T-helper 1 cell (primary cell): ENCODE data around the gene MYO10.
"Not testable (repeated sequence)": the region's sequence is repeated elsewhere in the genome, so short reads cannot be mapped to it uniquely, and the experiment has no call there.

Experiments
- DNase-seq, 5 donors: peaks; one replicate each; pipeline ENCODE4 v3.0.0-alpha.2; 2012 to 2020

The MYO10 gene

GRCh38 chr5:16665601-16666000, 270.5 kb downstream of the MYO10 start:
- no peak for DNase-seq

DNA sequence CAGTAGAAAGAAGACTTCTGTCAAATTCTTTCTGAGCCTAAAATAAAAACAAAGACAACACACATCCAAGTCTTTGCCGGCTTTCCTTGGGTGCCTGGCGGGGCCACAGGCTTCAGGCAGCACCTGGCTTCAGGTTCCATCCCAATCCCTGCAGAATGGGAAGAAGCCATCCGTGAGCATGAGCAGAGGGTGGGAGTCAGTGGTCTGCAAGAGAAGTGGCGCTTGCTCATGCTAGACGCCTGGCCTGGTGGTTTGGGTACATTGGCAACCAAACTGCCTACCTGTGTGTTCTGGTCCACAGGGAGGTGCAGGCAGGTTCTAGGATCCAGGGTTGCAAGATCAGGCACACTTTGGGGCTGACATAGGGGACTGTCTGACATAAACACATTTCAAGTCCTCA, 271.7 kb downstream of the MYO10 start:
- DNase-seq, result no peak

DNA sequence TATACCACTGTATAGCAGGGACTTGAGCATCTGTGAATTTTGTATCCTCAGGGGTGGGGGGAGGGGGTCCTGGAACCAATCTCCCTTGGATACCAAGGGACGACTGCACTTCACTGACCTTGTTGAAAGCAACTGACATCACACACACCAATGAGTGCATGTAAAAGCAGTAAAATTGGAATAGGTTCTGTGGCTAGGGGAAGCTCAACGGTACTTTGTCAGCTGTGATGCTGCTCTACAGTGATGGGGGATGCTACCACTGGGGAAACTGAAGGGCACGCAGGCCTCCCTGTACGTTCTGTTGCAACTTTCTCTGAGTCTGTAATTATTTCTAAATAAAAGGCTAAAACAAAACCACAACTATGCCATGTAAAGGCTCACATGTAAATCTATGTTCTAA, 272.2 kb downstream of the MYO10 start:
- no peak for DNase-seq

- DNase-seq, result no peak
Measured at GRCh38 chr5:16661713-16662112, 274.4 kb downstream of the MYO10 start.

DNA sequence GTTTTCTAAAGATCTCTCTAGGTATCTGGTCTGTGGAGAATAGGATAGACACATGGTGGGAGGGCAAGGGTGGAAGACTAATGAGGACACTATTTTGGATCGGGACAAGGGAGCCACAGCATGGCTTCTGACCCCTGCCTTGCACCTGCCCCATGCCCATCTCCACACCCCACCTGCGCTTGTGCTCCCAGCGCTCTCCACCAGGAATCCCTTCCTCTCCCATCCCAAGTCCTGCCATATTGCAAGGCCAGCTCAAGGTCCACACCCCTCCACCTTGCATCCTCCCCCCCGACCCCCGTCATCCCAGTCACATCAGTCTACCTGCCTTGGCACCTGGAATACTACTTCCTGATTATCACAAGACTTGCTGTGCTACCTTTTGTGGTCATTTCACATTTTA, 275.1 kb downstream of the MYO10 start:
- no peak for DNase-seq

DNA sequence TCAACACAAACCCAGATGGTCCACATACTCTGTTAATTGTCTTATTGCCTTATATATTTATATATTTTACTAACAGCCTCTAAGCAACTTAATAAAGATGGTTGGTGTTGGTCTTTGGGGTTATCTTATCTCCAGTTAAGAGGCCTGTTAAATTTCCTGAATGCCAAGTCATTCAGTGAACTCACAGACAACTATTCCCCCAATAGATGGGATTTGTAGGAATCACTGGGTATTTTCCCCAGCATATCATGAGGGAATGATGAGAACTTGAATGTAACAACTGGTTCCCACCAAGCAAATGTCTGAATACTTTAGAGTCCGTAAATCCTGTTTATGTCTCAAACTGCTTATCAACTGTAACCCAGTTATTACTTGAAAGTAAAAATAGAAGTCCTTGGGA, 276.6 kb downstream of the MYO10 start:
- DNase-seq, result no peak

- DNase-seq, result no peak
Measured at GRCh38 chr5:16656561-16657191, 279.4 kb downstream of the MYO10 start.

- DNase-seq, result no peak
Measured at GRCh38 chr5:16654647-16655334, 281.3 kb downstream of the MYO10 start.

GRCh38 chr5:16648739-16649138, 287.3 kb downstream of the MYO10 start:
- DNase-seq, result not testable (repeated sequence)

- DNase-seq, result no peak
Measured at GRCh38 chr5:16644301-16644889, 291.7 kb downstream of the MYO10 start.

DNA sequence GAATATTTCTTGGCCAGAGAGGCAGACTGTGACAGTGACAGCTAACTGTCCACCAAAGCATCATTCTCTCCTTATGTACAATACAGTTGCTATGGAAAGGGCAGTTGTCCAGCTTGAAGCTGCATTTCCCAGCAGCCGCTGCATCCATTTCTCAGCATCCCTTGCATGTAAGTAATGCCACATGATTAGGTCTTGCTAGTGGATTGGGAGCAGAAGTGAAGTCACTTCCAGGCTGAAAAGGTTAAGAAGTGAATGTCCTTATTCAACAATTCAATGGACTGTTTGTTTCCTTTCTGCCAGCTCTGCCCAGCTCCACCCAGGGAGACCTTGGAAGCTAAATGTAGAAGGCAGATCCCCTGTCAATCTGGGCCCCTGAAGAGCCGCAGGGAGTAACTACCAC, 293.2 kb downstream of the MYO10 start:
- DNase-seq, result no peak

GRCh38 chr5:16639206-16639605, 296.9 kb downstream of the MYO10 start:
- DNase-seq, result no peak

DNA sequence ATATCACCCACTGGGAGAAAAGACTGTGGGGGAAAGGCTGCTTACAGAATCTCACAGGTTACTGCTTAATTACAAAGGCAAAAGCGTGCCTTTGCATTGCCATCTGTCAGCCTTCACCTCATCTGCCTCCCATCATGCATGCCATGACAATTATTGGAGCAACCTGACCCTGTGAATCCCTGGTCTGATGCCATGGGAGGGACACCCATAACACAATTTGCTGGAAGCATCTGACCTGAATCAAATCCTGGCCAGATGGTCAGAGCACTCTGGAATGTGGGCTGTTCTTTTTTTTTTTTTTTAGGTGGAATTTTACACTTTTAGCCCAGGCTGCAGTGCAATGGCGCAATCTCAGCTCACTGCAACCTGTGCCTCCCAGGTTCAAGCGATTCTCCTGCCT, 307.7 kb downstream of the MYO10 start:
- DNase-seq, result no peak

GRCh38 chr5:16626696-16627264, 309.3 kb downstream of the MYO10 start:
- peak in 1 of 5 donors; percentile 81 for DNase-seq

GRCh38 chr5:16625096-16625495, 311.0 kb downstream of the MYO10 start:
- no peak for DNase-seq

- DNase-seq, result no peak
Measured at GRCh38 chr5:16619136-16619535, 317.0 kb downstream of the MYO10 start.

- no peak for DNase-seq
Measured at GRCh38 chr5:16618138-16618897, 317.8 kb downstream of the MYO10 start.

GRCh38 chr5:16617274-16617968, 318.7 kb downstream of the MYO10 start:
- DNase-seq, result peak in 3 of 5 donors; percentile 21 to 47 (median 40)

GRCh38 chr5:16616536-16617273, 319.4 kb downstream of the MYO10 start, which contains the start of gene RETREG1:
Gene RETREG1 (minus strand): TSS chr5:16616997. CDS start chr5:16616971, 26 bp downstream.
- peak; percentile 59 to 82 (median 75) for DNase-seq

- DNase-seq, result peak in 1 of 5 donors; percentile 24
Measured at GRCh38 chr5:16615741-16616535, 320.1 kb downstream of the MYO10 start.

DNA sequence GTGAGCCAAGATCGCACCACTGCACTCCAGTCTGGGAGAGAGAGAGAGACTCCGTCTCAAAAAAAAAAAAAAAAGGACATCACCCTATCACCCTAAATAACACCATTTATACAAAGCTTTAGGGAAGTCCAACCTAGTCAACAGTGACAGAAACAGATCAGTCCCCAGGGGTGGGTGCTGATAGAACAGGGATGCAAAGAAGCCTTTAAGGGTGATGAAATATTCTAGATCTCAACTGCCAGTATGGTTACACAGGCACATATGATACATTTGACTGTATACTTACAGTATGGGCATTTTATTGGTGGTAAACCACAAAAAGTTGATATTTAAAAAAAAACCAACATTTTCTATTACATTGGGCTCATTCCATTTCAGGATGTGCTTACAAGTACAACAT, 324.1 kb downstream of the MYO10 start:
- no peak for DNase-seq
